PC-3 (cell line): Measurements from ENCODE around the gene FMO2.

Experiments used
- EZH2phosphoT487 ChIP-seq: fragments of 300-600 bp; sonication (generic); IDR thresholded peaks from 2 replicates; pipeline ENCODE4 v1.6.1; 2018; ENCODE audit warnings: mild to moderate bottlenecking, antibody characterized with exemption, low read length, borderline replicate concordance
- TF ChIP-seq, protein P1 (sequence below): fragments of 300-600 bp; sonication (generic); conservative IDR thresholded peaks from 2 replicates; pipeline ENCODE4 v1.5.1; 2017; ENCODE audit warnings: antibody characterized with exemption, low read depth, mild to moderate bottlenecking, low read length

DNA sequence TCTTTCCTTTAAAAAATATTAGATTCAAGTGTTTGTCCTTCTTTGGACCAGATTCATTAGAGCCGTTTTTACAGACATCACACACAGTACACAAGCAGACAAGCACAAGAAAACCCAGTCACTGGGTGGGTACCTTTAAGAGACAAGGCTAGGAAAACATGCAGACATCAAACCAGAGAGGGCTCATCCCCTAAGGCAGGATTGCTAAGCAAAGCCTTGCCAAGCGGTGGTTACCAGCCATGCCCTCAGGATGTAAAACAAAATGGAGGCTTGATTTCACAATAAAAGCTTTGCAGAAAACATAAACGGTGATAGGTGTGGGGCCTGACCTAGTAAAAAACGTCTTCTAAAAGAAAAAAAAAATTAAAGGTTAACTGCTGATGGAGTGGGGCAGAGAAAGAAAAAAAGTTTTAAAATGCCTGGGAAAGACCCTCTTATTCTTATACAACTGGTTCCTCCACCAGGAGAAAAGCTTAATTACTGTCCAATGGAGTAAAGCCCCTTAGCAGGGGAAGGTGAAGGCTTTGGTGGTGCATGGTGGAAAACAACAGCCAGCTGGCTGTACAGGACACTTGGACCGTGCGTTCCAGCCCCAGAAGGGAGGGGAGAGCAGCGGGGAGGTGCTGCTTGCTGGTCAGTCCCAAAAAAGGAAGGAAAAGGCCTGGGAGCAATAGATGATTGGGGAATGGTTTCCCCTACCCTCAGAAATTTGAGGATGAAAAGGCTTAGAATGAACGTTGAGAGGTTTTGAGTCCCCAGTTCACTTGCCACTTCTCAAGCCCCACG is 32.8 kb downstream of the FMO2 start:
- TF ChIP-seq, protein P1, sequence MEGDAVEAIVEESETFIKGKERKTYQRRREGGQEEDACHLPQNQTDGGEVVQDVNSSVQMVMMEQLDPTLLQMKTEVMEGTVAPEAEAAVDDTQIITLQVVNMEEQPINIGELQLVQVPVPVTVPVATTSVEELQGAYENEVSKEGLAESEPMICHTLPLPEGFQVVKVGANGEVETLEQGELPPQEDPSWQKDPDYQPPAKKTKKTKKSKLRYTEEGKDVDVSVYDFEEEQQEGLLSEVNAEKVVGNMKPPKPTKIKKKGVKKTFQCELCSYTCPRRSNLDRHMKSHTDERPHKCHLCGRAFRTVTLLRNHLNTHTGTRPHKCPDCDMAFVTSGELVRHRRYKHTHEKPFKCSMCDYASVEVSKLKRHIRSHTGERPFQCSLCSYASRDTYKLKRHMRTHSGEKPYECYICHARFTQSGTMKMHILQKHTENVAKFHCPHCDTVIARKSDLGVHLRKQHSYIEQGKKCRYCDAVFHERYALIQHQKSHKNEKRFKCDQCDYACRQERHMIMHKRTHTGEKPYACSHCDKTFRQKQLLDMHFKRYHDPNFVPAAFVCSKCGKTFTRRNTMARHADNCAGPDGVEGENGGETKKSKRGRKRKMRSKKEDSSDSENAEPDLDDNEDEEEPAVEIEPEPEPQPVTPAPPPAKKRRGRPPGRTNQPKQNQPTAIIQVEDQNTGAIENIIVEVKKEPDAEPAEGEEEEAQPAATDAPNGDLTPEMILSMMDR = no peak
- TF ChIP-seq EZH2phosphoT487 = no peak
